Ascending aorta (tissue), 2 donors: ENCODE data around the gene IFNGR2. TPM values are rescaled to one million over a fixed set of nuclear protein-coding genes. Genes with fewer than 3 reads are reported as not detected.
"Not testable (repeated sequence)": the region's sequence is repeated elsewhere in the genome, so short reads cannot be mapped to it uniquely, and the experiment has no call there.

Experiments used
- DNase-seq, 2 donors: peaks; one replicate each; pipeline ENCODE4 v3.0.0-alpha.2; 2019; ENCODE audit warnings: low spot score in 2 of 2
- H3K27ac ChIP-seq, 2 donors: fragments of 200-600 bp; sonication (generic); one replicate each; pipeline ENCODE4 v1.5.1; 2016 to 2017; ENCODE audit warnings: mild to moderate bottlenecking in 1 of 2
- H3K27me3 ChIP-seq: fragments of 200-600 bp; sonication (generic); one replicate; pipeline ENCODE4 v1.5.1; 2017
- H3K36me3 ChIP-seq, 2 donors: fragments of 200-600 bp; sonication (generic); one replicate each; pipeline ENCODE4 v1.5.1; 2016
- H3K4me1 ChIP-seq, 2 donors: fragments of 200-600 bp; sonication (generic); one replicate each; pipeline ENCODE4 v1.5.1; 2016 to 2017; ENCODE audit warnings: mild to moderate bottlenecking in 1 of 2
- H3K4me3 ChIP-seq, 2 donors: fragments of 200-600 bp; sonication (generic); one replicate each; pipeline ENCODE4 v1.5.1; 2016 to 2017; ENCODE audit warnings: mild to moderate bottlenecking in 1 of 2
- H3K9me3 ChIP-seq, 2 donors: fragments of 200-600 bp; sonication (generic); one replicate each; pipeline ENCODE4 v1.5.1; 2016
- CTCF ChIP-seq, 3 experiments: fragments of 200-600 bp in 2 of 3; fragments of 450-650 bp in 1 of 3; sonication (generic) in 2 of 3; IDR thresholded peaks; one replicate each; pipeline ENCODE4 v1.5.1; 2016 to 2019; ENCODE audit warnings: antibody characterized with exemption in 3 of 3, mild to moderate bottlenecking in 1 of 3, moderate library complexity in 1 of 3
- intact Hi-C: fragments of 100-400 bp; cut with DNase I; formaldehyde crosslinking; loops from one replicate; pipeline ENCODE4 v1.15.1; 2023
- total RNA-seq: library from RNA; depleted of rRNA; stranded (reverse); fragments of >200 nt; gene quantifications from one replicate; pipeline ENCODE4 v1.1.0, GENCODE V29; 2016

Gene IFNGR2
- total RNA-seq, 1 donor from 2014 or later: 46.4 TPM

- Histone ChIP-seq H3K27me3 (no peaks in the 10 kb centered on the region), H3K4me3 (no peak overlapping the region), H3K36me3 (peaks cover 52 to 54% of the 10 kb centered on the region in 2 donors), H3K4me1 (peaks cover 11 to 20% of the 10 kb centered on the region in 2 donors), H3K27ac (peak overlapping the region in 1 of 2 donors; percentile 60), H3K9me3 (no peaks in the 10 kb centered on the region)
- intact Hi-C loops: no loop called here
- TF ChIP-seq CTCF (IDR thresholded peaks at IDR 0.05): no peak
- no peak for DNase-seq
Measured at GRCh38 chr21:33437140-33437539, 33.9 kb downstream of the IFNGR2 start.

GRCh38 chr21:33441489-33442477, 38.6 kb downstream of the IFNGR2 start:
- TF ChIP-seq CTCF (IDR thresholded peaks at IDR 0.05): no peak
- Histone ChIP-seq H3K9me3 (no peaks in the 10 kb centered on the region), H3K27me3 (no peaks in the 10 kb centered on the region), H3K4me3 (no peak overlapping the region), H3K27ac (peak overlapping the region; percentile 14 to 37), H3K4me1 (peaks cover 0 to 7% of the 10 kb centered on the region in 2 donors), H3K36me3 (peaks cover 24 to 30% of the 10 kb centered on the region in 2 donors)
- intact Hi-C loops: loop anchor here (5.0 kb wide), 1 partner anchor 174 kb away; the partner anchor contains the start of gene IL10RB
- peak in 1 of 2 donors; percentile 70 for DNase-seq

- Histone ChIP-seq H3K36me3 (peaks cover 13 to 26% of the 10 kb centered on the region in 2 donors), H3K27me3 (no peaks in the 10 kb centered on the region), H3K9me3 (no peaks in the 10 kb centered on the region), H3K4me1 (peaks cover 0 to 7% of the 10 kb centered on the region in 2 donors), H3K4me3 (no peak overlapping the region), H3K27ac (peak overlapping the region in 1 of 2 donors; percentile 14)
- DNase-seq: no peak
- intact Hi-C loops: loop anchor here (5.0 kb wide), 1 partner anchor 176 kb away; the partner anchor contains the start of gene IL10RB
- TF ChIP-seq CTCF (IDR thresholded peaks at IDR 0.05): no peak
Measured at GRCh38 chr21:33443194-33443593, 40.0 kb downstream of the IFNGR2 start.

GRCh38 chr21:33444499-33444898, 41.3 kb downstream of the IFNGR2 start:
- Histone ChIP-seq H3K27me3 (no peaks in the 10 kb centered on the region), H3K36me3 (peaks cover 9 to 29% of the 10 kb centered on the region in 2 donors), H3K9me3 (no peaks in the 10 kb centered on the region), H3K4me1 (peaks cover 0 to 7% of the 10 kb centered on the region in 2 donors), H3K4me3 (no peak overlapping the region), H3K27ac (peak overlapping the region in 1 of 2 donors; percentile 62)
- intact Hi-C loops: loop anchor here (2.0 to 5.0 kb wide), 2 partner anchors 84 to 177 kb away; partner anchors contain the start of gene IL10RB
- no peak for DNase-seq
- no peak for TF ChIP-seq CTCF (IDR thresholded peaks at IDR 0.05)

GRCh38 chr21:33446620-33447019, 43.4 kb downstream of the IFNGR2 start:
- intact Hi-C loops, H3K9me3 ChIP-seq, H3K27ac ChIP-seq, H3K4me3 ChIP-seq, H3K27me3 ChIP-seq, DNase-seq, H3K4me1 ChIP-seq: not testable (repeated sequence)
- H3K36me3 ChIP-seq: peaks cover 9 to 30% of the 10 kb centered on the region in 2 donors

GRCh38 chr21:33449616-33450015, 46.4 kb downstream of the IFNGR2 start:
- no peak for TF ChIP-seq CTCF (IDR thresholded peaks at IDR 0.05)
- Histone ChIP-seq H3K4me1 (peaks cover 0 to 3% of the 10 kb centered on the region in 2 donors), H3K4me3 (no peak overlapping the region), H3K36me3 (peaks cover 17 to 49% of the 10 kb centered on the region in 2 donors), H3K27ac (no peak overlapping the region), H3K27me3 (no peaks in the 10 kb centered on the region), H3K9me3 (no peaks in the 10 kb centered on the region)
- intact Hi-C loops: no loop called here
- DNase-seq: no peak
